K562 (cell line): ENCODE measurements around the gene TTLL9. TPM values are rescaled to one million over a fixed set of nuclear protein-coding genes. Genes with fewer than 3 reads are reported as not detected.

Source experiments
- ARID4B ChIP-seq: sonication (generic); formaldehyde crosslinking; IDR thresholded peaks from 2 replicates; pipeline ENCODE4 v1.8.0; 2022; ENCODE audit warnings: mild to moderate bottlenecking, missing genetic modification reagents
- CREM ChIP-seq: IDR thresholded peaks from 2 replicates; pipeline ENCODE4 v1.6.1; 2014; ENCODE audit warnings: antibody characterized with exemption, low read depth
- EP400 ChIP-seq: fragments of 450-650 bp; IDR thresholded peaks from 2 replicates; pipeline ENCODE4 v1.6.1; 2017; ENCODE audit warnings: antibody characterized with exemption, mild to moderate bottlenecking, moderate library complexity
- GABPB2 ChIP-seq: fragments of 250-450 bp; sonication (Bioruptor Pico); conservative IDR thresholded peaks from 2 replicates; pipeline ENCODE4 v1.5.1; 2021; ENCODE audit warnings: mild to moderate bottlenecking
- GATA2 ChIP-seq: sonication (generic); formaldehyde crosslinking; IDR thresholded peaks from 2 replicates; pipeline ENCODE4 v1.4.0; 2020; ENCODE audit warnings: mild to moderate bottlenecking, missing genetic modification reagents
- GTF2E2 ChIP-seq: fragments of 200-800 bp; sonication (Bioruptor generic); IDR thresholded peaks from 2 replicates; pipeline ENCODE4 v1.6.1; 2016; ENCODE audit warnings: missing genetic modification characterization, missing compliant biosample characterization
- MBD2 ChIP-seq: sonication (generic); IDR thresholded peaks from 2 replicates; pipeline ENCODE4 v1.6.1; 2016; ENCODE audit warnings: low read depth, borderline replicate concordance
- MXI1 ChIP-seq: IDR thresholded peaks from 2 replicates; pipeline ENCODE4 v1.6.1; 2011; ENCODE audit warnings: low read depth, mild to moderate bottlenecking, improper control_type of control experiment, low read length
- OTX1 ChIP-seq: fragments of 450-650 bp; formaldehyde crosslinking; IDR thresholded peaks from 2 replicates; pipeline ENCODE4 v1.4.0; 2022; ENCODE audit warnings: mild to moderate bottlenecking
- PHB ChIP-seq: fragments of 250-450 bp; sonication (Bioruptor Pico); IDR thresholded peaks from 2 replicates; pipeline ENCODE4 v1.5.0; 2021
- RBFOX2 ChIP-seq: fragments of 200-400 bp; formaldehyde crosslinking; IDR thresholded peaks from 2 replicates; pipeline ENCODE4 v1.6.1; 2017; ENCODE audit warnings: low read depth, mild to moderate bottlenecking, low read length, moderate library complexity
- RBM25 ChIP-seq: fragments of 200-400 bp; formaldehyde crosslinking; IDR thresholded peaks from 2 replicates; pipeline ENCODE4 v1.6.1; 2018; ENCODE audit warnings: low read length, low read depth, moderate library complexity; ENCODE audit not compliant: severe bottlenecking
- RHOXF2B ChIP-seq: fragments of 250-450 bp; sonication (Bioruptor Pico); conservative IDR thresholded peaks from 2 replicates; pipeline ENCODE4 v1.5.1; 2021
- TAF9B ChIP-seq: fragments of 450-650 bp; IDR thresholded peaks from 2 replicates; pipeline ENCODE4 v1.6.1; 2018; ENCODE audit warnings: mild to moderate bottlenecking; ENCODE audit not compliant: partially characterized antibody
- WHSC1 ChIP-seq: IDR thresholded peaks from one replicate; pipeline ENCODE4 v1.6.1; 2012; ENCODE audit warnings: low read length, control low read depth, inconsistent platforms
- ZBTB9 ChIP-seq: fragments of 450-650 bp; formaldehyde crosslinking; IDR thresholded peaks from 2 replicates; pipeline ENCODE4 v1.4.0; 2020; ENCODE audit warnings: mild to moderate bottlenecking, moderate library complexity
- ZNF146 ChIP-seq: IDR thresholded peaks from one replicate; pipeline ENCODE4 v1.6.1; 2018; ENCODE audit warnings: missing compliant biosample characterization; ENCODE audit not compliant: unreplicated experiment
- ZNF316 ChIP-seq: fragments of 450-650 bp; IDR thresholded peaks from 2 replicates; pipeline ENCODE4 v1.6.1; 2016
- ZNF561 ChIP-seq: fragments of 450-650 bp; formaldehyde crosslinking; conservative IDR thresholded peaks from 2 replicates; pipeline ENCODE4 v1.4.0; 2020; ENCODE audit warnings: mild to moderate bottlenecking, moderate library complexity
- polyA plus RNA-seq, 8 experiments: library from polyadenylated mRNA; depleted of rRNA in 4 of 8; stranded (reverse) in 5 of 8; unstranded in 3 of 8; fragments of >200 nt; fragmentation: Nextera tagmentation in 2 of 8; fragmentation: Illumina TruSeq in 1 of 8; extraction: Ambion mirVana in 2 of 8; extraction: Trizol in 1 of 8; gene quantifications; 2 replicates each; pipeline versions ENCODE4 v1.2.1 to v1.2.3, GENCODE V29; 2011 to 2014; ENCODE audit warnings: inconsistent platforms in 1 of 8, missing spikeins in 1 of 8
- total RNA-seq, 7 experiments: library from RNA; depleted of rRNA in 6 of 7; stranded (reverse); fragments of >200 nt in 6 of 7; fragmentation: Illumina TruSeq in 2 of 7; extraction: Trizol in 2 of 7; gene quantifications; 2 replicates each; pipeline versions ENCODE4 v1.2.1 to v1.2.3, GENCODE V29; 2011 to 2021; ENCODE audit warnings: low replicate concordance in 1 of 7
- TF ChIP-seq, protein P1 (sequence below), 2 experiments: fragments of 450-650 bp; IDR thresholded peaks; 2 replicates each; pipeline ENCODE4 v1.6.1; 2016
- TF ChIP-seq, protein P2 (sequence below): IDR thresholded peaks from 2 replicates; pipeline ENCODE4 v1.6.1; 2016; ENCODE audit warnings: missing genetic modification characterization, missing compliant biosample characterization

TTLL9 gene
- total and polyA plus RNA-seq, 9 of the 15 experiments (the other 6 are each of a cell fraction or from before 2014, with no cell fraction given): 0.06 to 0.07 TPM; not detected in 7

GRCh38 chr20:31949877-31950646 is 79.6 kb downstream of the TTLL9 start (continued):
- peak; percentile 53; the same call in 1 of the 2 replicates for TF ChIP-seq ARID4B
- no peak for TF ChIP-seq RHOXF2B (CRISPR knock-in tag)
- peak; percentile 96 for TF ChIP-seq GATA2 (CRISPR knock-in tag)
- no peak for TF ChIP-seq ZNF561 (CRISPR knock-in tag)
- TF ChIP-seq EP400: no peak
- no peak for TF ChIP-seq TAF9B
- no peak for TF ChIP-seq WHSC1
- TF ChIP-seq GTF2E2: peak; percentile 41; the same call in 1 of the 2 replicates
- TF ChIP-seq PHB (CRISPR knock-in tag): no peak
- TF ChIP-seq MBD2: no peak
- TF ChIP-seq OTX1 (CRISPR knock-in tag): no peak
- TF ChIP-seq CREM: no peak
- no peak for TF ChIP-seq ZNF146
- TF ChIP-seq, protein P1, sequence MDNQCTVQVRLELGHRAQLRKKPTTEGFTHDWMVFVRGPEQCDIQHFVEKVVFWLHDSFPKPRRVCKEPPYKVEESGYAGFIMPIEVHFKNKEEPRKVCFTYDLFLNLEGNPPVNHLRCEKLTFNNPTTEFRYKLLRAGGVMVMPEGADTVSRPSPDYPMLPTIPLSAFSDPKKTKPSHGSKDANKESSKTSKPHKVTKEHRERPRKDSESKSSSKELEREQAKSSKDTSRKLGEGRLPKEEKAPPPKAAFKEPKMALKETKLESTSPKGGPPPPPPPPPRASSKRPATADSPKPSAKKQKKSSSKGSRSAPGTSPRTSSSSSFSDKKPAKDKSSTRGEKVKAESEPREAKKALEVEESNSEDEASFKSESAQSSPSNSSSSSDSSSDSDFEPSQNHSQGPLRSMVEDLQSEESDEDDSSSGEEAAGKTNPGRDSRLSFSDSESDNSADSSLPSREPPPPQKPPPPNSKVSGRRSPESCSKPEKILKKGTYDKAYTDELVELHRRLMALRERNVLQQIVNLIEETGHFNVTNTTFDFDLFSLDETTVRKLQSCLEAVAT (IDR thresholded peaks at IDR 0.05): peak in 1 of 2 experiments; percentile 62; a peak in 1 of 4 replicates
- TF ChIP-seq RBFOX2: no peak
- 0 out of 2 replicates have a peak, but pooled peaks have one; percentile 4 for TF ChIP-seq ZNF316
- TF ChIP-seq RBM25: no peak
- TF ChIP-seq, protein P2, sequence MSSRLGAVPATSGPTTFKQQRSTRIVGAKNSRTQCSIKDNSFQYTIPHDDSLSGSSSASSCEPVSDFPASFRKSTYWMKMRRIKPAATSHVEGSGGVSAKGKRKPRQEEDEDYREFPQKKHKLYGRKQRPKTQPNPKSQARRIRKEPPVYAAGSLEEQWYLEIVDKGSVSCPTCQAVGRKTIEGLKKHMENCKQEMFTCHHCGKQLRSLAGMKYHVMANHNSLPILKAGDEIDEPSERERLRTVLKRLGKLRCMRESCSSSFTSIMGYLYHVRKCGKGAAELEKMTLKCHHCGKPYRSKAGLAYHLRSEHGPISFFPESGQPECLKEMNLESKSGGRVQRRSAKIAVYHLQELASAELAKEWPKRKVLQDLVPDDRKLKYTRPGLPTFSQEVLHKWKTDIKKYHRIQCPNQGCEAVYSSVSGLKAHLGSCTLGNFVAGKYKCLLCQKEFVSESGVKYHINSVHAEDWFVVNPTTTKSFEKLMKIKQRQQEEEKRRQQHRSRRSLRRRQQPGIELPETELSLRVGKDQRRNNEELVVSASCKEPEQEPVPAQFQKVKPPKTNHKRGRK (tag): no peak
- no peak for TF ChIP-seq GABPB2 (CRISPR knock-in tag)
- no peak; the same call in 1 of the 2 replicates for TF ChIP-seq MXI1
- TF ChIP-seq ZBTB9 (CRISPR knock-in tag): no peak
